Kidney epithelial cell (primary cell): ENCODE data around the gene COL4A3. TPM values are rescaled to one million over a fixed set of nuclear protein-coding genes. Genes with fewer than 3 reads are reported as not detected.
A peak's percentile ranks its signal among the peaks of the same experiment; 100 is the strongest.

Experiments
- DNase-seq: peaks from one replicate; pipeline ENCODE4 v3.0.0-alpha.2; 2010; ENCODE audit warnings: low read depth
- H3K27me3 ChIP-seq: 2 replicates; pipeline ENCODE4 v1.6.0; 2011; ENCODE audit warnings: low read length; ENCODE audit not compliant: control insufficient read depth, insufficient read depth
- H3K36me3 ChIP-seq: 2 replicates; pipeline ENCODE4 v1.5.1; 2011; ENCODE audit warnings: low read length; ENCODE audit not compliant: control insufficient read depth, insufficient read depth
- H3K4me3 ChIP-seq: 2 replicates; pipeline ENCODE4 v1.5.1; 2011; ENCODE audit warnings: low read depth, mild to moderate bottlenecking, control low read depth, low read length
- total RNA-seq: library from RNA; depleted of rRNA; stranded (reverse); fragments of >200 nt; gene quantifications from 2 replicates; pipeline ENCODE4 v1.2.3, GENCODE V29; 2015
- TF ChIP-seq, protein P1 (sequence below): IDR thresholded peaks from 2 replicates; pipeline ENCODE4 v1.5.1; 2011; ENCODE audit warnings: mild to moderate bottlenecking, moderate library complexity, low read length, control low read depth, inconsistent platforms; ENCODE audit not compliant: insufficient read depth, poor library complexity, severe bottlenecking

COL4A3 gene
- total RNA-seq, 1 donor from 2014 or later = 2.3 TPM

DNA sequence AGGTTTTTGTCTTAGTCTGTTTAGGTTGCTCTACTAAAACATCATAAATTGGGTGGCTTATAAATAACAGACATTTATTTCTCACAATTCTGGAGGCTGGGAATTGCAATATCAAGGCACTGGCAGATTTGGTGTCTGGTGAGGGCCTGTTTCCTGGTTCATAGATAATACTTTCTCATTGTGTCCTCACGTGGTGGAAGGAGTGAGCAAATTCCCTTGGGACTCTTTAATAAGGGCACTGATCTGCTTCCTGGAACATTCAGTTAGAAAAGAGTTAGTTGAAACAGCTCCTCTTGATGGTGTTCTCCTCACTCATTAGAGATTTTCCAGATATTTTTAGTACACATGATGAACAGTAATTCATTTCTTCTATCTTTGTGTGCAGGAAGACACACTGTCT is 22.3 kb downstream of the COL4A3 start:
- H3K36me3 ChIP-seq = no peaks in the 10 kb centered on the region
- H3K27me3 ChIP-seq = no peaks in the 10 kb centered on the region
- no peak for DNase-seq
- TF ChIP-seq, protein P1, sequence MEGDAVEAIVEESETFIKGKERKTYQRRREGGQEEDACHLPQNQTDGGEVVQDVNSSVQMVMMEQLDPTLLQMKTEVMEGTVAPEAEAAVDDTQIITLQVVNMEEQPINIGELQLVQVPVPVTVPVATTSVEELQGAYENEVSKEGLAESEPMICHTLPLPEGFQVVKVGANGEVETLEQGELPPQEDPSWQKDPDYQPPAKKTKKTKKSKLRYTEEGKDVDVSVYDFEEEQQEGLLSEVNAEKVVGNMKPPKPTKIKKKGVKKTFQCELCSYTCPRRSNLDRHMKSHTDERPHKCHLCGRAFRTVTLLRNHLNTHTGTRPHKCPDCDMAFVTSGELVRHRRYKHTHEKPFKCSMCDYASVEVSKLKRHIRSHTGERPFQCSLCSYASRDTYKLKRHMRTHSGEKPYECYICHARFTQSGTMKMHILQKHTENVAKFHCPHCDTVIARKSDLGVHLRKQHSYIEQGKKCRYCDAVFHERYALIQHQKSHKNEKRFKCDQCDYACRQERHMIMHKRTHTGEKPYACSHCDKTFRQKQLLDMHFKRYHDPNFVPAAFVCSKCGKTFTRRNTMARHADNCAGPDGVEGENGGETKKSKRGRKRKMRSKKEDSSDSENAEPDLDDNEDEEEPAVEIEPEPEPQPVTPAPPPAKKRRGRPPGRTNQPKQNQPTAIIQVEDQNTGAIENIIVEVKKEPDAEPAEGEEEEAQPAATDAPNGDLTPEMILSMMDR = no peak
- no peak overlapping the region for H3K4me3 ChIP-seq

DNA sequence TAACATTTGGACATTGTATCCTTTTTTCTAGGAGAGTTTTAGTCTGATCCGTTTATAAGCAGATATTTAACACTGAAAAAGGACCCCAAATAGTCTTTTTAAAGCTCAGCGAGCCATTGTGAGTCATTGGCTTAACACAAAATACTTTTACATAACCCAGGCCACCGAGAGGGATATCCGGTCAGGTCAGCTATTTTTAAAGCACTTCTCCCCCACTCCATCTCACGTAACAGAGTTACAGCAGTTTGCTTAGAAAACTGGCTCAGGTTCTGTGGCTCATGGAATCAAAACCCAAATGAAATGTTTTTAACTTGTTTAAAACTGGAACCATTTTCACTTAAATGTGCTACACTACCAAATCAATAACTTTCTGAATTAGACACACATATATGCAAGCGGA is 23.9 kb downstream of the COL4A3 start:
- TF ChIP-seq, protein P1 = no peak
- no peak overlapping the region for H3K4me3 ChIP-seq
- no peak for DNase-seq
- H3K36me3 ChIP-seq = no peaks in the 10 kb centered on the region
- H3K27me3 ChIP-seq = no peaks in the 10 kb centered on the region

DNA sequence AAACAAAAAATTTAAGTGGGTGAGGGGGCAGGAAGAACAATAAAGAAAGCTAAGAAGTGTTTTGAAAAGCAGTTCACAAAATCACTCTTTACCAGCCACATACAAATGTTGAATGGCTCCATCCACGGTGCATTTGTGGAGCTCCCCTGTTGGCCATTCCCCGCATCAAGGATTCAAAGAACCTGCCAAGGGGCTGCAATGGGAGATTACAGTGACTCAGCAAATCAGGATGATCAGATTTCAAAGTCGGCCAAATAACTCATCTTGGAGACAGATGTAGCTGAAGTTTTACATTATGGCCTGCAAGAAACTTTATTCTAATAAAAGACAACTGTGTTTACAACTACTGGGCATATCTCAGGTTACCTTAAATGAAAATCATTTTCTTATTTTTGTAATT is 26.9 kb downstream of the COL4A3 start:
- TF ChIP-seq, protein P1 = peak; percentile 2
- no peaks in the 10 kb centered on the region for H3K27me3 ChIP-seq
- H3K36me3 ChIP-seq = no peaks in the 10 kb centered on the region
- H3K4me3 ChIP-seq = no peak overlapping the region
- no peak for DNase-seq

DNA sequence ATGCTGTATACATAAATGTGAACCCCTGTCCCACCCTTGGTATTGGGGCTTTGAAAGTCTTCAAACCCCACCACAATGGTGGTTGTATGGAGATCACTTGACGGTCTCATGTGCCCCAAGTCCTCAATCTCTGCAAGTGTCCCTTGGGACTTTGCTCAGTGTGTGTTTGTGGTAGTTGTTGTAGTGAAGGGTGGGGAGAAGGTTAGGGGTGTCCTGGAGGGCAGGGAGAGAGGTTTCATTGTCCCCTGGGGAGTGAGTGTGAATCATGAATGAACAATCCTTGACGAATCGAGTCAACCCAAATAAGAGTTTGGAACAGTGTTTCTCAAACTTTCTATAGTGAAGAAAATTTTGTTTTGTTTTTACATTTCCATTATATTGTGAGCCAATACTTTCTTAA is 28.1 kb downstream of the COL4A3 start:
- H3K4me3 ChIP-seq = no peak overlapping the region
- no peak for DNase-seq
- TF ChIP-seq, protein P1 = no peak
- H3K27me3 ChIP-seq = no peaks in the 10 kb centered on the region
- H3K36me3 ChIP-seq = no peaks in the 10 kb centered on the region

DNA sequence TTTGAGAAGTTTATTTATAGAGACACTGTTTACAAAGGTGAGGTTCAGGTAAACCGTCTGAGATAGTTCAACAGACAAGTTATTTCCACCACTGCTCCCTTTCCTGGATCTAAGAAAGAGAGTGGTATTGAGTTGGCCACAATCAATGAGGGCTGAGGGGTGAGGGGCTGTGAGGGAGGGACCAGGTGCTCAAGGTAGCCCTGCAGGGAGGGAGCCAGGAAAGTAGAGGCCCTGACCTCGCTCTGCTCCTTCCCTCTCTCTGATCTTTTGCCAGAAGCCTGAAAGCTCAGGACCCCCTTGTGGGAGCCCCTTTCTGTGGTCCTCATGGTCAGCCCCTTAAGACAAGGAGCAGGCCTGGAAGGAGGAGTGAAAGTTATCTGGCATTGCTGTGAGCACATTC is 29.8 kb downstream of the COL4A3 start:
- no peak overlapping the region for H3K4me3 ChIP-seq
- no peak for DNase-seq
- no peaks in the 10 kb centered on the region for H3K27me3 ChIP-seq
- no peaks in the 10 kb centered on the region for H3K36me3 ChIP-seq
- TF ChIP-seq, protein P1 = no peak

DNA sequence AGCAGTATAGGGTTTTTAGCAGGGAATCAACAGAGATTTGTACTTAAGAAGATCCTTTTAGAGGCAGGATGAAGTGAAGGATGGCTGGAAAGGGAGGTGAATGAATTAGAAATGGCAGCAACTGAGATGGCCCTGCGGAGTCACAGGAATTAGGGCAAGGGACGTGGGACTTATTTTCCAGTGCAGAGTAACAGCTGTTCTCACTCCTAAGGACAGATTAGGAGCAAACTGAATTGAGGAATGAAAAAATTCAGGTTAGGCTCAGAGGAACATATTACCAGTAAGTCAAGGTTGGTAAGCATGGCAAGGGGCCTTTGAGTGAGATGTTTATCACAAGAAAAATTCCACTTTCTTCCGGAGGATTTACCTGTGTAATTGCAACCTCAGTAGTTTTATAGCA is 34.4 kb downstream of the COL4A3 start:
- no peak for DNase-seq
- no peak overlapping the region for H3K4me3 ChIP-seq
- no peaks in the 10 kb centered on the region for H3K36me3 ChIP-seq
- H3K27me3 ChIP-seq = no peaks in the 10 kb centered on the region
- TF ChIP-seq, protein P1 = no peak
